GM12873 (cell line): ENCODE measurements around the gene MYOM3.

ENCODE experiments used
- CTCF ChIP-seq: IDR thresholded peaks from 2 replicates; pipeline ENCODE4 v1.5.1; 2012; ENCODE audit warnings: low read depth, mild to moderate bottlenecking, moderate library complexity, low read length, control low read depth; ENCODE audit not compliant: insufficient read depth; ENCODE audit errors: missing control alignments

MYOM3 gene

GRCh38 chr1:24021403-24022266, 90.3 kb downstream of the MYOM3 start:
- TF ChIP-seq CTCF: no peak

DNA sequence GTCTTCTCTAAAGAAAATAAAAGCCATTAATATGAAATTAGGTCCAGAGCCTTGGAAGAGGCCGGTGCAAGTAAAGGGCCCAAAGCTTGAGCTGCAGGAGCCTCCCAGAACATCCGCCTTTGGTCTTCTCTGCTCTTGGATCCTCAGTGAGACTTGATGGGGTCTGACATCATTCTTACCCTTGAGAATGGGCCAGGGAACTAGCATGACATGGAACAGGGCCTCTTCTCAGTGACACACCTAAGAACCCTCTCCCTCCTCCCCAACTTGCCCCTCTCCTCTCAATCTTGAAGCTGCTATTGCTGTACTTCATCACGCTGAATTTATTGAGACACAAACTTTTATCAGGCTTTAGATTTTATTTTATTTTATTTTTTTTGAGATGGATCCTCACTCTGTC, 91.5 kb downstream of the MYOM3 start:
- no peak for TF ChIP-seq CTCF

DNA sequence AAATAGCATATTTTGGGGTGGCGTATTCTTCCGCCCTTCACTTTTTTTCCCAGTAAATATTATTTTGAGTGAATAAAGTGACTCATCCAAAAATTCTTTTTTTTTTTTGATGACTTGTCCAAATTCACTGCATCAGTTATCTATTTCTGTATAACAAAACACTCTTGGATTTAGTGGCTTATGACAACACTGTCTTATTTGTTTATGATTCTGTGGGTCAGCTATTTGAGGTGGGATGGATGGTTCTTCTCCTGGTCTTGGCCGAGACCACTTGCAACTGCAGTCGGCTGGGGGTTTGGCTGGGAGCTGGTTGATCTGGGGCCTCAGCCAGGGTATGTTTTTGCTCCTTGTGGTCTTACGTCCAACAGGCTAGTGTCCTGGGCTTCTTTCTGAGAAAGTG, 91.9 kb downstream of the MYOM3 start:
- TF ChIP-seq CTCF: no peak

DNA sequence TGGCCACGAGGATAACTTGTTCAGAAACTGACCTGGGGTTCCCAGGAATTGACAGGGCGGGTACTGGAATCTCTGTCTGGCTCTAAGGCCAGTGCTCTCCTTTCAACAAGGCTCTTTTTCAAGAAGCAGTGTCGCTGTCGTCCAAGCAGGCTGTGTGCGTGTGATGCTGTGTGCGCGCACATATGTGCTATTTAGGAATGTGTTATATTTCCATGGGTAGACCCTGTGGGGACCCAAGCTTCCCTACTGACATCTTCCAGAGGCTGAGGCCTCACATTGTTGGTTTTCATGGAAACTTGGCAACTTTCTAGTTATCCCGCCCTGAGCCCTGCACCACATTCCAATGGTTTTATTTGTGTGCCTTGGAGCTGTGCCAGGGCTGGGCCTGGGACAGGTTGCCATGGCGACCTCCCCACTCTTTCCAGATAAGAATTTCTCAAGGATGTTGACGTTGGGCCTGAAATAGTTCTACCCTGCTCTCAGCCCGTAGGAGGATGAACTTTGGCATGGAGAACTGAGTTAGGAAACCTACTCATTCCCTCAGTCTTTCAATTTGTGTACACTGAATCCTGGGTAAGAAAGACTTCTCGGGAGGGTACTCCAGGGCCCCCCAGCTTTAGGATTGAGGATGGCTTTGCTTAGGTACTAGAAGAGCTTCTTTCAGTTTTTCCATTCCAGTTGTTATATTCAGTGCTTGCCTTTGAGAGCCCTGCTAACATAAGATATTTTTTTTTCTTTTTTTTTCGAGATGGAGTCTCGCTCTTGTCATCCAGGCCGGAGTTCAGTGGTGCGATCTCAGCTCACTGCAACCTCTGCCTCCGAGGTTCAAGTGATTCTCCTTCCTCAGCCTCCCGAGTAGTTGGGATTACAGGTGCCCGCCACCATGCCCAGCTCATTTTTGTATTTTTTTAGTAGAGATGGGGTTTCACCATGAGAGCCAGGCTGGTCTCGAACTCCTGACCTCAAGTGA, 93.0 kb downstream of the MYOM3 start:
- TF ChIP-seq CTCF: no peak

DNA sequence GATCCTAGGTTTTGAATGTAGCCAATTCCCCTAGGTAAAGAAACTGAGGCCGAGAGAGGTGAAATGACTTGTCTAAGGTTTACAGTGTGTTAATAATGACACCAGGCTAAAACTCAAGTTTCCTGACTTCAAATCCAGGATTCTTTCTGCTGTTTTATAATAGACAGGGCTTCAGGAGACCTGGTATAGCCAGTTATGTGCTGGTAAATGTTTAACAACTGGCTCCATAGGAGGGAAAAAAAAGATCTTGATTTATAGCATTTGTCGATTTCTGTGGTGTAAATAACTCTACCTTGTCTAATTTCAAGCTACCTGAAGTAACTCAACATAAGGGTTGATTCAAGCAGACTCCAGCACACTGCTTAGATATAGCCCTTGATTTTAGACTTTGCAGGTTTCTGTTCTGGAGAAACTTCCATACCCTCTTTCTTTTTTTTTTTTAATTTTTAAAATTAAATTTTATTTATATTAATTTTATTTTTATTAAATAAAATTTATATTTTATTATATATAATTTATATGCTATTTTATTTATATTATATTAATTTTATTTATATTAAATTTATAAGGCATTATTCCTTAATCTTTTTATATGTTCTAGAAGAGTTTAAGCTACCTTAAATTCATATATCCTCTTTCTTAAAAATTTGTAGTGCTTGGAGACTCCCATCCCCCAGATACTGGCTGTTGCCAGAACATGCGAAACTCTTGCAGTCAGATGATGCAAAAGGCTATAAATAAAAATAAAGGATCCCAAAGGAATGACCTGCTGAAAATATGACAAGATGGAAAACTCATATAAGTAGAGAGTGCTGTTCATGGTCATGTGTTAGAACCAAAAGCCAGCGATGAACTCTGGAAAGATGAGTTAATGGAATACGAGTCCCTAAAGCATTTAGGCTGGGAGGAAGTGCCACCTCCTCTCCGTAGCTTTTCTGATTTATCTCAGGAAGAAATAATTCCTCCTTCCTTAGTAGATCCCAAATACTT, 96.4 kb downstream of the MYOM3 start:
- no peak for TF ChIP-seq CTCF

- no peak for TF ChIP-seq CTCF
Measured at GRCh38 chr1:24010650-24011049, 101.3 kb downstream of the MYOM3 start.
